HepG2 (cell line): ENCODE data around the gene SIGLEC14. TPM values are rescaled to one million over a fixed set of nuclear protein-coding genes. Genes with fewer than 3 reads are reported as not detected.
A peak's percentile ranks its signal among the peaks of the same experiment; 100 is the strongest.

Experiments used
- ATF4 ChIP-seq, 2 experiments: fragments of 450-650 bp in 1 of 2; sonication (generic) in 1 of 2; formaldehyde crosslinking; IDR thresholded peaks; 2 replicates each; pipeline versions ENCODE4 v1.5.0 to v1.8.0; 2020 to 2022; ENCODE audit warnings: mild to moderate bottlenecking in 1 of 2, missing genetic modification reagents in 1 of 2
- ATF6 ChIP-seq: sonication (generic); formaldehyde crosslinking; conservative IDR thresholded peaks from 2 replicates; pipeline ENCODE4 v1.4.0; 2020; ENCODE audit warnings: missing genetic modification reagents
- E2F1 ChIP-seq: sonication (generic); formaldehyde crosslinking; IDR thresholded peaks from 2 replicates; pipeline ENCODE4 v1.5.0; 2020; ENCODE audit warnings: missing genetic modification reagents
- FOXP1 ChIP-seq, 2 experiments: fragments of 450-650 bp in 1 of 2; IDR thresholded peaks; 2 replicates each; pipeline ENCODE4 v1.6.1; 2017 to 2018; ENCODE audit warnings: antibody characterized with exemption in 1 of 2
- GATAD1 ChIP-seq: IDR thresholded peaks from 2 replicates; pipeline ENCODE4 v1.6.1; 2016; ENCODE audit warnings: missing genetic modification reagents, missing compliant biosample characterization
- KDM5B ChIP-seq: sonication (generic); formaldehyde crosslinking; IDR thresholded peaks from 2 replicates; pipeline ENCODE4 v1.4.0; 2020; ENCODE audit warnings: missing genetic modification reagents, mild to moderate bottlenecking, borderline replicate concordance
- MXD3 ChIP-seq: IDR thresholded peaks from 2 replicates; pipeline ENCODE4 v1.6.1; 2016; ENCODE audit warnings: mild to moderate bottlenecking, missing biosample characterization, missing genetic modification reagents
- PHB2 ChIP-seq: fragments of 450-650 bp; IDR thresholded peaks from 2 replicates; pipeline ENCODE4 v1.6.1; 2018; ENCODE audit not compliant: partially characterized antibody
- TARDBP ChIP-seq: sonication (generic); formaldehyde crosslinking; IDR thresholded peaks from 2 replicates; pipeline ENCODE4 v1.8.0; 2022; ENCODE audit warnings: mild to moderate bottlenecking, missing genetic modification reagents
- ZNF12 ChIP-seq: sonication (generic); formaldehyde crosslinking; IDR thresholded peaks from 2 replicates; pipeline ENCODE4 v1.5.0; 2020; ENCODE audit warnings: missing genetic modification reagents
- ZNF30 ChIP-seq: sonication (generic); formaldehyde crosslinking; IDR thresholded peaks from 2 replicates; pipeline ENCODE4 v1.5.0; 2020; ENCODE audit warnings: mild to moderate bottlenecking, missing genetic modification reagents
- ZNF350 ChIP-seq: sonication (generic); formaldehyde crosslinking; IDR thresholded peaks from 2 replicates; pipeline ENCODE4 v1.4.0; 2020; ENCODE audit warnings: mild to moderate bottlenecking, low read depth, missing genetic modification reagents, borderline replicate concordance
- ZNF382 ChIP-seq: sonication (generic); formaldehyde crosslinking; IDR thresholded peaks from 2 replicates; pipeline ENCODE4 v1.5.0; 2020; ENCODE audit warnings: missing genetic modification reagents, mild to moderate bottlenecking, borderline replicate concordance
- ZNF496 ChIP-seq: sonication (generic); formaldehyde crosslinking; IDR thresholded peaks from 2 replicates; pipeline ENCODE4 v1.8.1; 2023; ENCODE audit warnings: mild to moderate bottlenecking, moderate library complexity, missing genetic modification reagents; ENCODE audit not compliant: insufficient replicate concordance
- ZNF782 ChIP-seq: sonication (generic); formaldehyde crosslinking; IDR thresholded peaks from 2 replicates; pipeline ENCODE4 v1.4.0; 2020; ENCODE audit warnings: missing genetic modification reagents, mild to moderate bottlenecking, borderline replicate concordance
- ZSCAN25 ChIP-seq: sonication (generic); formaldehyde crosslinking; IDR thresholded peaks from 2 replicates; pipeline ENCODE4 v1.8.0; 2022; ENCODE audit warnings: mild to moderate bottlenecking, missing genetic modification reagents
- polyA plus RNA-seq, 8 experiments: library from polyadenylated mRNA; depleted of rRNA in 3 of 8; stranded (reverse) in 7 of 8; unstranded in 1 of 8; fragments of >200 nt; fragmentation: Illumina TruSeq in 4 of 8; extraction: Trizol in 4 of 8; gene quantifications; 2 replicates each; pipeline versions ENCODE4 v1.2.1 to v1.2.3, GENCODE V29; 2011 to 2016; ENCODE audit warnings: low read depth in 4 of 8, missing spikeins in 1 of 8, mixed read lengths in 1 of 8; ENCODE audit not compliant: insufficient read depth in 1 of 8
- total RNA-seq, 5 experiments: library from RNA; depleted of rRNA; stranded (reverse); fragments of >200 nt; fragmentation: Illumina TruSeq; extraction: Trizol; gene quantifications; 2 replicates each; pipeline ENCODE4 v1.2.3, GENCODE V29; 2016; ENCODE audit warnings: low read depth in 1 of 5

SIGLEC14 gene
- total and polyA plus RNA-seq, 2 of the 13 experiments (the other 11 are each of a cell fraction or from before 2014, with no cell fraction given) = 0.05 to 0.09 TPM

GRCh38 chr19:51687791-51688670 lies 41.4 kb upstream of the SIGLEC14 start (continued):
- TF ChIP-seq ATF6 (CRISPR knock-in tag) = no peak
- TF ChIP-seq MXD3 (CRISPR knock-in tag) = no peak
- no peak for TF ChIP-seq ZNF30
- no peak for TF ChIP-seq ZNF782 (CRISPR knock-in tag)
- no peak for TF ChIP-seq ZNF12
- peak; percentile 85 for TF ChIP-seq ZSCAN25 (CRISPR knock-in tag)
- TF ChIP-seq ATF4 (CRISPR knock-in tag; IDR thresholded peaks at IDR 0.05) = 0 out of 4 replicates have a peak, but pooled peaks of 1 of the 2 experiments have one; percentile 39
- TF ChIP-seq GATAD1 (CRISPR knock-in tag) = no peak
- no peak for TF ChIP-seq PHB2
- no peak for TF ChIP-seq ZNF496
- no peak for TF ChIP-seq E2F1 (CRISPR knock-in tag)
- TF ChIP-seq TARDBP = 0 out of 2 replicates have a peak, but pooled peaks have one; percentile 40
- TF ChIP-seq ZNF382 (CRISPR knock-in tag) = no peak
- TF ChIP-seq KDM5B (CRISPR knock-in tag) = no peak
- peak; percentile 23; the same call in 1 of the 2 replicates for TF ChIP-seq ZNF350 (CRISPR knock-in tag)
- TF ChIP-seq FOXP1 (IDR thresholded peaks at IDR 0.05) = no peak
- TF ChIP-seq FOXP1 (CRISPR knock-in tag; IDR thresholded peaks at IDR 0.05) = no peak
